ENCODE data around the gene DCN.

Gene DCN

GRCh38 chr12:91185421-91185820 is 2.8 kb upstream of the DCN start:
- DNase-seq = no peak

- no peak for DNase-seq
Measured at GRCh38 chr12:91183551-91183950, 934 bp upstream of the DCN start.

GRCh38 chr12:91180582-91181395 is 1.8 kb downstream of the DCN start:
- DNase-seq = no peak

- no peak for DNase-seq
Measured at GRCh38 chr12:91179966-91180561, 2.6 kb downstream of the DCN start.

GRCh38 chr12:91179315-91179714 is 3.3 kb downstream of the DCN start:
- DNase-seq = no peak

- no peak for DNase-seq
Measured at GRCh38 chr12:91178781-91179180, 3.8 kb downstream of the DCN start.

GRCh38 chr12:91178139-91178561 is 4.5 kb downstream of the DCN start:
- no peak for DNase-seq

GRCh38 chr12:91177381-91177780 is 5.2 kb downstream of the DCN start:
- DNase-seq = no peak

- no peak for DNase-seq
Measured at GRCh38 chr12:91176915-91177314, 5.7 kb downstream of the DCN start.

- DNase-seq = no peak
Measured at GRCh38 chr12:91176358-91176757, 6.3 kb downstream of the DCN start.

GRCh38 chr12:91173124-91173523 is 9.5 kb downstream of the DCN start:
- DNase-seq = no peak

- DNase-seq = no peak
Measured at GRCh38 chr12:91172096-91172495, 10.5 kb downstream of the DCN start.

GRCh38 chr12:91171476-91171875 is 11.1 kb downstream of the DCN start:
- DNase-seq = no peak

- DNase-seq = no peak
Measured at GRCh38 chr12:91163116-91163515, 19.5 kb downstream of the DCN start.

- DNase-seq = no peak
Measured at GRCh38 chr12:91161009-91161408, 21.6 kb downstream of the DCN start.

GRCh38 chr12:91155990-91156389 is 26.6 kb downstream of the DCN start:
- DNase-seq = no peak

- no peak for DNase-seq
Measured at GRCh38 chr12:91154131-91154530, 28.5 kb downstream of the DCN start.

GRCh38 chr12:91144053-91144452 is 38.6 kb downstream of the DCN start:
- DNase-seq = no peak

- no peak for DNase-seq
Measured at GRCh38 chr12:91143206-91143605, 39.4 kb downstream of the DCN start.

GRCh38 chr12:91142221-91142631 is 40.4 kb downstream of the DCN start:
- DNase-seq = no peak

GRCh38 chr12:91140026-91140931 is 42.3 kb downstream of the DCN start:
- DNase-seq = no peak

GRCh38 chr12:91139286-91139685 is 43.3 kb downstream of the DCN start:
- no peak for DNase-seq

- DNase-seq = no peak
Measured at GRCh38 chr12:91138337-91138920, 44.2 kb downstream of the DCN start.
